ENCODE data around the gene ERFL.

GRCh38 chr19:41936961-41937360 lies 8.7 kb upstream of the ERFL start:
- TF ChIP-seq CTCF (IDR thresholded peaks at IDR 0.05): no peak
- no peak for TF ChIP-seq EZH2 (IDR thresholded peaks at IDR 0.05; ENCODE audit: borderline replicate concordance, insufficient read depth, low read depth, low read length, poor library complexity, severe bottlenecking)
